ENCODE measurements around the gene CSTB. TPM values are rescaled to one million over a fixed set of nuclear protein-coding genes. Genes with fewer than 3 reads are reported as not detected.

Gene CSTB
- total RNA-seq, 1 donor from 2014 or later: 56.5 TPM

DNA sequence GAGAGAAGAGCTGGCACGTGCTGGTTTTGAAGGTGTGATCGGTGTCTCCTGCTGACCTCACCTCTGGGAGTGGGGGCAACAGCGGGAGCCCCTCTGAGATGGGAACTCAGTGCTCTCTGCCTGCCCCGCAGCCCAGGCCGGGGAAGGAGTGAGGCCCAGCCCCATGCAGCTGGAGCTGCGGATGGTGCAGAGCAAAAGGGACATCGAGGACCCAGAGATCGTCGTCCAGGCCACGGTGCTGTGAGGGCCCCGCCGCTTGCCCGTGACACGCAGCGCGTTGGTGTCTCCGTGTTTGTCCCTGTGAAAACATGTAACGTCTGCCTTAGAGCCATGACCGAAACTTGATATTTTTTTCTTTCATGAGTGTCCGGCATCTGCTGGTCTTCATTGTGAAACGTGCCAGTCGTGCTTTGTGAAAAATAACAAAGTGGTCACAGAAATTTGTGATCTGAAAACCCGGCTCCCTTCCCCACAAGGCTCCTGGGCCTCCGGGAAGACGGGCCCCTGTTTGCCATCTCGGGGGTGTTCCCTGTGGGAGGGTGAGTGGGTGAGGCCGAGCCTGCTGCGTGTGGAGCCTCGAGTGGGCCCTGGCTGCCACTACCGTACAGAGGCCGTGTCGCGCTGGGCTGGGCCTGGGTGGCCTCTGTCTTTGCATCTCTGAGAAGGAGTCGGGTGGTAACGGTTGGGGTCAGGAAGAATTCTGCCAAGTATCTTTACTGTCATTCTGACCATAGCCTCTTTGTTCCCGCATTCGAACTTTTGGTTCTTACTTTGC is 20.1 kb downstream of the CSTB start:
- DNase-seq (ENCODE audit: low spot score): no peak
- Mint-ChIP-seq H3K27ac (ENCODE audit: unreplicated experiment) (no peak overlapping the region), H3K4me1 (ENCODE audit: low read depth) (peaks cover 18% of the 10 kb centered on the region), H3K36me3 (ENCODE audit: low read depth) (peaks cover 27% of the 10 kb centered on the region), H3K4me3 (ENCODE audit: unreplicated experiment) (no peak overlapping the region), H3K9me3 (ENCODE audit: low read depth) (no peaks in the 10 kb centered on the region), H3K27me3 (ENCODE audit: low read depth) (no peaks in the 10 kb centered on the region)
- TF ChIP-seq, protein P1, sequence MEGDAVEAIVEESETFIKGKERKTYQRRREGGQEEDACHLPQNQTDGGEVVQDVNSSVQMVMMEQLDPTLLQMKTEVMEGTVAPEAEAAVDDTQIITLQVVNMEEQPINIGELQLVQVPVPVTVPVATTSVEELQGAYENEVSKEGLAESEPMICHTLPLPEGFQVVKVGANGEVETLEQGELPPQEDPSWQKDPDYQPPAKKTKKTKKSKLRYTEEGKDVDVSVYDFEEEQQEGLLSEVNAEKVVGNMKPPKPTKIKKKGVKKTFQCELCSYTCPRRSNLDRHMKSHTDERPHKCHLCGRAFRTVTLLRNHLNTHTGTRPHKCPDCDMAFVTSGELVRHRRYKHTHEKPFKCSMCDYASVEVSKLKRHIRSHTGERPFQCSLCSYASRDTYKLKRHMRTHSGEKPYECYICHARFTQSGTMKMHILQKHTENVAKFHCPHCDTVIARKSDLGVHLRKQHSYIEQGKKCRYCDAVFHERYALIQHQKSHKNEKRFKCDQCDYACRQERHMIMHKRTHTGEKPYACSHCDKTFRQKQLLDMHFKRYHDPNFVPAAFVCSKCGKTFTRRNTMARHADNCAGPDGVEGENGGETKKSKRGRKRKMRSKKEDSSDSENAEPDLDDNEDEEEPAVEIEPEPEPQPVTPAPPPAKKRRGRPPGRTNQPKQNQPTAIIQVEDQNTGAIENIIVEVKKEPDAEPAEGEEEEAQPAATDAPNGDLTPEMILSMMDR (IDR thresholded peaks at IDR 0.05): no peak

DNA sequence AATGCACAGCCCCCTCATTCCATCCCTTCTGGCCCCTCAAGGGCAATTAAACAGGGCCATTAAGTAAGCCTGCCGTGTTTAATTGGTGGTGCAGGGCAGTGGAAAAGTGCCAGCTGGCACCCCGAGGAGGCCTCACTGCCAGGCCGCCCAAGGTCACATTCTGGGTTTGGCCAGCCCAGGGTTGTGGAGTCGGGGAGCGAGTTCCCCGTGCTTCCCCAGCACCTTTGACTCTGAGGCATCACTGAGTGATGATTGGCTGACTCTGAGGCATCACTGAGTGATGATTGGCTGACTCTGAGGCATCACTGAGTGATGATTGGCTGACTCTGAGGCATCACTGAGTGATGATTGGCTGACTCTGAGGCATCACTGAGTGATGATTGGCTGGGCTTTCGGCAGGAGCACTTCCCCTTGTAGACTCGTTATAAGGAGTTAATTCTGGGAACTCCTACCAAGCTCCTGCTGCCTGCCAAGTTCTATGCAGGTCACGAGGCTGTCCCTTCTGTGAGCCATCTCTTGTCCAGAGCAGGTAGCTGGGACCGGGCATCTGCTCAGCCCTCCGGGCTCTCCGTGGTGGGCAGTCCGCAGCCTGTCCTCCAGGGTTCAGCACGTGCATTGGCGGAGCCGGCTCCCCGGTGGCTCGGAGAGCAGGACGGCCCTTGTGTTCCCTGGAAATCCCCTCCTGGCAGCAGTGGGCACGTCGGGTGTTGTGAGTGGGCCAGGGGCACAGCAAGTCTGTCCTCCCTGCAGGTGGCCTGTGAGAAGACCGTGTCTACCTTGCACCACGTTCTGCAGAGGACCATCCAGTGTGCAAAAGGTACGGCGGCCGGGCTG is 20.9 kb downstream of the CSTB start:
- peaks cover 28% of the 10 kb centered on the region for H3K36me3 Mint-ChIP-seq (ENCODE audit: low read depth)
- H3K27ac Mint-ChIP-seq (ENCODE audit: unreplicated experiment): no peak overlapping the region
- TF ChIP-seq, protein P1 (IDR thresholded peaks at IDR 0.05): no peak
- peaks cover 18% of the 10 kb centered on the region for H3K4me1 Mint-ChIP-seq (ENCODE audit: low read depth)
- H3K9me3 Mint-ChIP-seq (ENCODE audit: low read depth): no peaks in the 10 kb centered on the region
- no peaks in the 10 kb centered on the region for H3K27me3 Mint-ChIP-seq (ENCODE audit: low read depth)
- no peak overlapping the region for H3K4me3 Mint-ChIP-seq (ENCODE audit: unreplicated experiment)
- no peak for DNase-seq (ENCODE audit: low spot score)

DNA sequence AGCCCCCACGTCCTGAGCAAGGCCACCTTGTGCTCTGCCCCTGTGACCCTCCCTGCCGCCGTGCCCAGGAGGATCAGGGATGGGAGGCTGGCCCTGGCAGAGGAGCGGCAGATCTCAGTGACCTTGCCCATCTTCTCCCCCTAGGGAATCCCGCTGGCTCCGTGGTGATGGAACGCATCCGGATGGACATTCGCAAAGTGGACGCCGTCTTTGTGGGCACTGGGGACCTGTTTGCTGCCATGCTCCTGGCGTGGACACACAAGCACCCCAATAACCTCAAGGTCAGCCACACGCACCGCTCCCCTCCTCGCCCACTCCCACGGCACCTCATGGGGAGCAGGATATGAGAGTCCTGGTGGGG is 22.7 kb downstream of the CSTB start:
- TF ChIP-seq, protein P1 (IDR thresholded peaks at IDR 0.05): no peak
- H3K36me3 Mint-ChIP-seq (ENCODE audit: low read depth): peaks cover 30% of the 10 kb centered on the region

DNA sequence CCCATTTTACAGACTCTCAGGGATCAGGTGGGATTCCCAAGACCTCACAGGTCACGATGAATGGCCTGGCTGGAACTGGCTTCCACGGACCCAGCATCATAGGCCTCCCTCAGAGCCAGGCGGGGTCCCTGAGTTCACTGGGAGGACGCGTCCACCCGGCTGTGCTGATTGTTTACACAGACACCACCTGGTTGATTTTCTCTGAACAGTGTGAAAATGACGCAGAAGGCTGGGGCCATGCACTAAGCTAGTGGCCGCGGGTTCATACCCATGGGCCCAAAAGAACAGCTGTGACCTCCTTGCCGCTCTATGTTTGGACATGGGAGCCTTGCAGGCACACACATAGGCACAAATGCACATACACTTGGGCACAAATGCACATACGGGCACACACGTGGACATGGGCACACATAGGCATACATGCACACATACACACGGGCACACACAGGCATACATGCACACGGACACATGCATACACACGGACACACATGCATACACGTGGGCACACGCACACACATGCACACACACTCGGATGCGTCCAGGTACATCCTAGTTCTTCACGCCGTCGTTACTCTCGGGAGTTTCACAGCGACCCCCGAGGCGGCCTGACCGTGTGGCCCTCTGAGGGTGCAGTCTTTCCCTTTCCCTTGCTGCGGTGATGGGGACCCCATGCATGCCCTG is 23.2 kb downstream of the CSTB start:
- H3K9me3 Mint-ChIP-seq (ENCODE audit: low read depth): no peaks in the 10 kb centered on the region
- no peak for DNase-seq (ENCODE audit: low spot score)
- H3K4me1 Mint-ChIP-seq (ENCODE audit: low read depth): peaks cover 14% of the 10 kb centered on the region
- H3K27ac Mint-ChIP-seq (ENCODE audit: unreplicated experiment): no peak overlapping the region
- H3K27me3 Mint-ChIP-seq (ENCODE audit: low read depth): no peaks in the 10 kb centered on the region
- H3K36me3 Mint-ChIP-seq (ENCODE audit: low read depth): peaks cover 30% of the 10 kb centered on the region
- TF ChIP-seq, protein P1 (IDR thresholded peaks at IDR 0.05): no peak
- no peak overlapping the region for H3K4me3 Mint-ChIP-seq (ENCODE audit: unreplicated experiment)

More for the DNA sequence above, 22.7 kb downstream of the CSTB start:
- H3K4me3 Mint-ChIP-seq (ENCODE audit: unreplicated experiment): no peak overlapping the region
- peaks cover 19% of the 10 kb centered on the region for H3K4me1 Mint-ChIP-seq (ENCODE audit: low read depth)
- H3K9me3 Mint-ChIP-seq (ENCODE audit: low read depth): no peaks in the 10 kb centered on the region
- no peak for DNase-seq (ENCODE audit: low spot score)
- H3K27ac Mint-ChIP-seq (ENCODE audit: unreplicated experiment): no peak overlapping the region
- no peaks in the 10 kb centered on the region for H3K27me3 Mint-ChIP-seq (ENCODE audit: low read depth)

Measured in chondrocyte (in vitro differentiated cells).